HL-60 (cell line): ENCODE measurements around the gene ANKRD22.

Source experiments
- POLR2AphosphoS5 ChIP-seq: IDR thresholded peaks from 2 replicates; pipeline ENCODE4 v1.6.1; 2012; ENCODE audit warnings: low read depth
- REST ChIP-seq: IDR thresholded peaks from 2 replicates; pipeline ENCODE4 v1.6.1; 2012; ENCODE audit warnings: low read depth; ENCODE audit not compliant: insufficient replicate concordance
- TF ChIP-seq, protein P1 (sequence below): IDR thresholded peaks from one replicate; pipeline ENCODE4 v1.5.1; 2011; ENCODE audit warnings: low read length, control low read depth, inconsistent platforms; ENCODE audit not compliant: insufficient read depth

GRCh38 chr10:88877298-88877697, 25.7 kb upstream of the ANKRD22 start:
- no peak for TF ChIP-seq POLR2AphosphoS5
- TF ChIP-seq, protein P1, sequence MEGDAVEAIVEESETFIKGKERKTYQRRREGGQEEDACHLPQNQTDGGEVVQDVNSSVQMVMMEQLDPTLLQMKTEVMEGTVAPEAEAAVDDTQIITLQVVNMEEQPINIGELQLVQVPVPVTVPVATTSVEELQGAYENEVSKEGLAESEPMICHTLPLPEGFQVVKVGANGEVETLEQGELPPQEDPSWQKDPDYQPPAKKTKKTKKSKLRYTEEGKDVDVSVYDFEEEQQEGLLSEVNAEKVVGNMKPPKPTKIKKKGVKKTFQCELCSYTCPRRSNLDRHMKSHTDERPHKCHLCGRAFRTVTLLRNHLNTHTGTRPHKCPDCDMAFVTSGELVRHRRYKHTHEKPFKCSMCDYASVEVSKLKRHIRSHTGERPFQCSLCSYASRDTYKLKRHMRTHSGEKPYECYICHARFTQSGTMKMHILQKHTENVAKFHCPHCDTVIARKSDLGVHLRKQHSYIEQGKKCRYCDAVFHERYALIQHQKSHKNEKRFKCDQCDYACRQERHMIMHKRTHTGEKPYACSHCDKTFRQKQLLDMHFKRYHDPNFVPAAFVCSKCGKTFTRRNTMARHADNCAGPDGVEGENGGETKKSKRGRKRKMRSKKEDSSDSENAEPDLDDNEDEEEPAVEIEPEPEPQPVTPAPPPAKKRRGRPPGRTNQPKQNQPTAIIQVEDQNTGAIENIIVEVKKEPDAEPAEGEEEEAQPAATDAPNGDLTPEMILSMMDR: no peak
- TF ChIP-seq REST: no peak
